Measurements from ENCODE around the gene AK1. TPM values are rescaled to one million over a fixed set of nuclear protein-coding genes. Genes with fewer than 3 reads are reported as not detected.

AK1 gene
- total and polyA plus RNA-seq, 9 of the 15 experiments (the other 6 are each of a cell fraction or from before 2014, with no cell fraction given), result 10.1 to 71.8 (median 39.0) TPM

DNA sequence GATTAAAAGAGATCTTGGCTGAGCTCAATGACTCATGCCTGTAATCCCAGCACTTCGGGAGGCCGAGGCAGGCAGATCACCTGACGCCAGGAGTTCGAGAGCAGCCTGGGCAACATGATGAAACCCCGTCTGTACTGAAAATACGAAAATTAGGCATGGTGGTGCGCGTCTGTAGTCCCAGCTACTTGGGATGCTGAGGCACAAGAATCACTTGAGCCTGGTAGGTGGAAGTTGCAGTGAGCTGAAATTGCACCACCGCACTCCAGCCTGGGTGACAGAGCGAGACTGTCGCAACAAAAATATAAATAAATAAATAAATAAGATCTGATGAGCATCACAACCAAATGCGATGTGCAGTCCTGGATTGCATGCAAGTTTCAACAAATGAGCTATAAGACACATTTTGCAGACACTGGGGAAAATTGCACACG is 14.3 kb downstream of the AK1 start (continued):
- TF ChIP-seq, protein P1, sequence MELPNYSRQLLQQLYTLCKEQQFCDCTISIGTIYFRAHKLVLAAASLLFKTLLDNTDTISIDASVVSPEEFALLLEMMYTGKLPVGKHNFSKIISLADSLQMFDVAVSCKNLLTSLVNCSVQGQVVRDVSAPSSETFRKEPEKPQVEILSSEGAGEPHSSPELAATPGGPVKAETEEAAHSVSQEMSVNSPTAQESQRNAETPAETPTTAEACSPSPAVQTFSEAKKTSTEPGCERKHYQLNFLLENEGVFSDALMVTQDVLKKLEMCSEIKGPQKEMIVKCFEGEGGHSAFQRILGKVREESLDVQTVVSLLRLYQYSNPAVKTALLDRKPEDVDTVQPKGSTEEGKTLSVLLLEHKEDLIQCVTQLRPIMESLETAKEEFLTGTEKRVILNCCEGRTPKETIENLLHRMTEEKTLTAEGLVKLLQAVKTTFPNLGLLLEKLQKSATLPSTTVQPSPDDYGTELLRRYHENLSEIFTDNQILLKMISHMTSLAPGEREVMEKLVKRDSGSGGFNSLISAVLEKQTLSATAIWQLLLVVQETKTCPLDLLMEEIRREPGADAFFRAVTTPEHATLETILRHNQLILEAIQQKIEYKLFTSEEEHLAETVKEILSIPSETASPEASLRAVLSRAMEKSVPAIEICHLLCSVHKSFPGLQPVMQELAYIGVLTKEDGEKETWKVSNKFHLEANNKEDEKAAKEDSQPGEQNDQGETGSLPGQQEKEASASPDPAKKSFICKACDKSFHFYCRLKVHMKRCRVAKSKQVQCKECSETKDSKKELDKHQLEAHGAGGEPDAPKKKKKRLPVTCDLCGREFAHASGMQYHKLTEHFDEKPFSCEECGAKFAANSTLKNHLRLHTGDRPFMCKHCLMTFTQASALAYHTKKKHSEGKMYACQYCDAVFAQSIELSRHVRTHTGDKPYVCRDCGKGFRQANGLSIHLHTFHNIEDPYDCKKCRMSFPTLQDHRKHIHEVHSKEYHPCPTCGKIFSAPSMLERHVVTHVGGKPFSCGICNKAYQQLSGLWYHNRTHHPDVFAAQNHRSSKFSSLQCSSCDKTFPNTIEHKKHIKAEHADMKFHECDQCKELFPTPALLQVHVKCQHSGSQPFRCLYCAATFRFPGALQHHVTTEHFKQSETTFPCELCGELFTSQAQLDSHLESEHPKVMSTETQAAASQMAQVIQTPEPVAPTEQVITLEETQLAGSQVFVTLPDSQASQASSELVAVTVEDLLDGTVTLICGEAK (IDR thresholded peaks at IDR 0.05), result no peak
- TF ChIP-seq, protein P1 (CRISPR knock-in tag; IDR thresholded peaks at IDR 0.05), result no peak
- TF ChIP-seq, protein P2, sequence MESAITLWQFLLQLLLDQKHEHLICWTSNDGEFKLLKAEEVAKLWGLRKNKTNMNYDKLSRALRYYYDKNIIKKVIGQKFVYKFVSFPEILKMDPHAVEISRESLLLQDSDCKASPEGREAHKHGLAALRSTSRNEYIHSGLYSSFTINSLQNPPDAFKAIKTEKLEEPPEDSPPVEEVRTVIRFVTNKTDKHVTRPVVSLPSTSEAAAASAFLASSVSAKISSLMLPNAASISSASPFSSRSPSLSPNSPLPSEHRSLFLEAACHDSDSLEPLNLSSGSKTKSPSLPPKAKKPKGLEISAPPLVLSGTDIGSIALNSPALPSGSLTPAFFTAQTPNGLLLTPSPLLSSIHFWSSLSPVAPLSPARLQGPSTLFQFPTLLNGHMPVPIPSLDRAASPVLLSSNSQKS (CRISPR knock-in tag; IDR thresholded peaks at IDR 0.05), result no peak
- TF ChIP-seq, protein P3, sequence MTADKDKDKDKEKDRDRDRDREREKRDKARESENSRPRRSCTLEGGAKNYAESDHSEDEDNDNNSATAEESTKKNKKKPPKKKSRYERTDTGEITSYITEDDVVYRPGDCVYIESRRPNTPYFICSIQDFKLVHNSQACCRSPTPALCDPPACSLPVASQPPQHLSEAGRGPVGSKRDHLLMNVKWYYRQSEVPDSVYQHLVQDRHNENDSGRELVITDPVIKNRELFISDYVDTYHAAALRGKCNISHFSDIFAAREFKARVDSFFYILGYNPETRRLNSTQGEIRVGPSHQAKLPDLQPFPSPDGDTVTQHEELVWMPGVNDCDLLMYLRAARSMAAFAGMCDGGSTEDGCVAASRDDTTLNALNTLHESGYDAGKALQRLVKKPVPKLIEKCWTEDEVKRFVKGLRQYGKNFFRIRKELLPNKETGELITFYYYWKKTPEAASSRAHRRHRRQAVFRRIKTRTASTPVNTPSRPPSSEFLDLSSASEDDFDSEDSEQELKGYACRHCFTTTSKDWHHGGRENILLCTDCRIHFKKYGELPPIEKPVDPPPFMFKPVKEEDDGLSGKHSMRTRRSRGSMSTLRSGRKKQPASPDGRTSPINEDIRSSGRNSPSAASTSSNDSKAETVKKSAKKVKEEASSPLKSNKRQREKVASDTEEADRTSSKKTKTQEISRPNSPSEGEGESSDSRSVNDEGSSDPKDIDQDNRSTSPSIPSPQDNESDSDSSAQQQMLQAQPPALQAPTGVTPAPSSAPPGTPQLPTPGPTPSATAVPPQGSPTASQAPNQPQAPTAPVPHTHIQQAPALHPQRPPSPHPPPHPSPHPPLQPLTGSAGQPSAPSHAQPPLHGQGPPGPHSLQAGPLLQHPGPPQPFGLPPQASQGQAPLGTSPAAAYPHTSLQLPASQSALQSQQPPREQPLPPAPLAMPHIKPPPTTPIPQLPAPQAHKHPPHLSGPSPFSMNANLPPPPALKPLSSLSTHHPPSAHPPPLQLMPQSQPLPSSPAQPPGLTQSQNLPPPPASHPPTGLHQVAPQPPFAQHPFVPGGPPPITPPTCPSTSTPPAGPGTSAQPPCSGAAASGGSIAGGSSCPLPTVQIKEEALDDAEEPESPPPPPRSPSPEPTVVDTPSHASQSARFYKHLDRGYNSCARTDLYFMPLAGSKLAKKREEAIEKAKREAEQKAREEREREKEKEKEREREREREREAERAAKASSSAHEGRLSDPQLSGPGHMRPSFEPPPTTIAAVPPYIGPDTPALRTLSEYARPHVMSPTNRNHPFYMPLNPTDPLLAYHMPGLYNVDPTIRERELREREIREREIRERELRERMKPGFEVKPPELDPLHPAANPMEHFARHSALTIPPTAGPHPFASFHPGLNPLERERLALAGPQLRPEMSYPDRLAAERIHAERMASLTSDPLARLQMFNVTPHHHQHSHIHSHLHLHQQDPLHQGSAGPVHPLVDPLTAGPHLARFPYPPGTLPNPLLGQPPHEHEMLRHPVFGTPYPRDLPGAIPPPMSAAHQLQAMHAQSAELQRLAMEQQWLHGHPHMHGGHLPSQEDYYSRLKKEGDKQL (CRISPR knock-in tag; IDR thresholded peaks at IDR 0.05; ENCODE audit: borderline replicate concordance), result no peak
- TF ChIP-seq LCOR (CRISPR knock-in tag; IDR thresholded peaks at IDR 0.05) (no peak), TARDBP (IDR thresholded peaks at IDR 0.05) (no peak)
- TF ChIP-seq, protein P4, sequence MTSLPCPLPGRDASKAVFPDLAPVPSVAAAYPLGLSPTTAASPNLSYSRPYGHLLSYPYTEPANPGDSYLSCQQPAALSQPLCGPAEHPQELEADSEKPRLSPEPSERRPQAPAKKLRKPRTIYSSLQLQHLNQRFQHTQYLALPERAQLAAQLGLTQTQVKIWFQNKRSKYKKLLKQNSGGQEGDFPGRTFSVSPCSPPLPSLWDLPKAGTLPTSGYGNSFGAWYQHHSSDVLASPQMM (CRISPR knock-in tag; IDR thresholded peaks at IDR 0.05), result no peak
